ENCODE measurements around the gene ANKRD42. TPM values are rescaled to one million over a fixed set of nuclear protein-coding genes. Genes with fewer than 3 reads are reported as not detected.
"Not testable (repeated sequence)": the region's sequence is repeated elsewhere in the genome, so short reads cannot be mapped to it uniquely, and the experiment has no call there.

ANKRD42 gene
- total and polyA plus RNA-seq, 11 donors: 2.0 to 9.1 (median 6.0) TPM

DNA sequence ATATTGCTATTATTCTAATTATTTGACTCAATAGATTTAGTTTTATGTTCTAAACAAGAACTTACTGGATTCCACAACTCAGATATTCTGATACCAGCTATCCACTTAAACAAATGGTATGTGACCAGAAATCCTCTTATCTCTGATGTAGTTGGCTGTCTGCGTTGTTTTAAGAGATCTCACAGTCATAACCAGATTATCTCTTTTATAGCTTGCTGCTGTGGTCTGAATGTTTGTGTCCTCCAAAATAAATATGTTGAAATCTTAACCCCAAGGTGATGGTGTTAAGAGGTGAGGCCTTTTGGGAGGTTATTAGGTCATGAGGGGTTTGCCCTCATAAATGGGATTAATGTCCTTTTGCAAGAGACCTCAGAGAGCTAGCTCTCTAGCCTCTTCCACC is 12.7 kb downstream of the ANKRD42 start:
- no peaks in the 10 kb centered on the region for H3K4me1 ChIP-seq
- peaks cover 0 to 5% (median 0%) of the 10 kb centered on the region in 12 donors for H3K9me3 ChIP-seq
- DNase-seq (no peak), ATAC-seq (no peak)
- no peak overlapping the region for H3K27ac ChIP-seq
- intact Hi-C loops (cut with DNase I): no loop called here
- no peaks in the 10 kb centered on the region for H3K27me3 ChIP-seq
- TF ChIP-seq, protein P1, sequence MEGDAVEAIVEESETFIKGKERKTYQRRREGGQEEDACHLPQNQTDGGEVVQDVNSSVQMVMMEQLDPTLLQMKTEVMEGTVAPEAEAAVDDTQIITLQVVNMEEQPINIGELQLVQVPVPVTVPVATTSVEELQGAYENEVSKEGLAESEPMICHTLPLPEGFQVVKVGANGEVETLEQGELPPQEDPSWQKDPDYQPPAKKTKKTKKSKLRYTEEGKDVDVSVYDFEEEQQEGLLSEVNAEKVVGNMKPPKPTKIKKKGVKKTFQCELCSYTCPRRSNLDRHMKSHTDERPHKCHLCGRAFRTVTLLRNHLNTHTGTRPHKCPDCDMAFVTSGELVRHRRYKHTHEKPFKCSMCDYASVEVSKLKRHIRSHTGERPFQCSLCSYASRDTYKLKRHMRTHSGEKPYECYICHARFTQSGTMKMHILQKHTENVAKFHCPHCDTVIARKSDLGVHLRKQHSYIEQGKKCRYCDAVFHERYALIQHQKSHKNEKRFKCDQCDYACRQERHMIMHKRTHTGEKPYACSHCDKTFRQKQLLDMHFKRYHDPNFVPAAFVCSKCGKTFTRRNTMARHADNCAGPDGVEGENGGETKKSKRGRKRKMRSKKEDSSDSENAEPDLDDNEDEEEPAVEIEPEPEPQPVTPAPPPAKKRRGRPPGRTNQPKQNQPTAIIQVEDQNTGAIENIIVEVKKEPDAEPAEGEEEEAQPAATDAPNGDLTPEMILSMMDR (IDR thresholded peaks at IDR 0.05): no peak
- no peak for TF ChIP-seq POLR2A (IDR thresholded peaks at IDR 0.05)
- 56 to 66% (median 64%) methylated on average over 1 of the region's 1 CpG for WGBS, 4 donors
- no peak overlapping the region for H3K4me3 ChIP-seq
- H3K36me3 ChIP-seq: peaks cover 0 to 53% (median 19%) of the 10 kb centered on the region in 9 donors

DNA sequence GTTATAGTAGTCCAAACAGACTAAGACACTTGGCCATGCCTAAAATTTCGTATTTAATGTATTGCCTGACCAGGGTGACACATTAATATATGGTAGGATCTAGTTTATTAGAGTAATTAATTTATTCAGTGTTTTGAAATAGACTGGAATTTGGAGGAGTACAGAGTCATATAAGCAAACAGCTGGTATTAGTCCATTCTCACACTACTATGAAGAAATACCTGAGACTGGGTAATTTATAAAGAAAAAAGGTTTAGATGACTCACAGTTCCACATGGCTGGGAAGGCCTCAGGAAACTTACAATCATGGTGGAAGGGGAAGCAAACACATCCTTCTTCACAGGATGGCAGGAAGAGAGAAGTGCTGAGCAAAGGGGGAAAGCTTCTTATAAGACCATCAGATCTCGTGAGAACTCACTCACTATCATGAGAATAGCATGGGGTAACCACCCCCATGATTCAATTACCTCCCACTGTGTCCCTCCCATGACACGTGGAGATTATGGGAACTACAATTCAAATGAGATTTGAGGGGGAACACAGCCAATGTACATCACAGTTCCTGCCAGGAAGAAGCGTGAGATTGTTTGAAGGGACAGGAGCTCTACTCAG is 13.4 kb downstream of the ANKRD42 start:
- ATAC-seq; H3K9me3 ChIP-seq; H3K27ac ChIP-seq; H3K27me3 ChIP-seq; H3K4me1 ChIP-seq; intact Hi-C loops (cut with DNase I); DNase-seq; H3K4me3 ChIP-seq: not testable (repeated sequence)
- H3K36me3 ChIP-seq: peaks cover 0 to 59% (median 19%) of the 10 kb centered on the region in 9 donors
- 56 to 71% (median 70%) methylated on average over 4 of the region's 4 CpGs for WGBS, 4 donors

DNA sequence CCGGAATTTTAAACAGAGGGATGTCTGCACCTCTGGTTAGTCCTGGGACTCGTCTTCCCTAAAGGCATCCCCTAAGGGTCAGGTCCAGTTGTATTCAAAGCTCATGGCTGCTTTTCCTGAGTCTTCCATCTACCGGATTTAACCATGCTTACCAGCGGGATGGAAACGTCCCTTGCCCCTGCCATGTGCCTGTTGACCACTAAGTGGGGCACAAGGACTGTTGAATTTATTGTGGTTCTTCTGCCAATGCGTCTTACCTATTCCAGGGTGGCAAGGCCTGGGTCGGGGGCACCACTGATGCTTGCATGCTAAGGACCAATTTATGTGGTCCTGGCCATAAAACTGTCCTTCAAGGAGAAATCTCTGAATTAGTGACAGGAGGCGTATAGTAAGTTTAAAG is 25.6 kb downstream of the ANKRD42 start:
- H3K4me1 ChIP-seq: no peaks in the 10 kb centered on the region
- no peaks in the 10 kb centered on the region for H3K9me3 ChIP-seq
- H3K4me3 ChIP-seq: no peak overlapping the region
- TF ChIP-seq, protein P1 (IDR thresholded peaks at IDR 0.05): peak in 4 of 12 donors; percentile 8 to 24 (median 18)
- no peak for TF ChIP-seq POLR2A (IDR thresholded peaks at IDR 0.05)
- H3K27me3 ChIP-seq: no peaks in the 10 kb centered on the region
- no peak overlapping the region for H3K27ac ChIP-seq
- 70 to 74% (median 71%) methylated on average over 8 of the region's 8 CpGs for WGBS, 4 donors
- intact Hi-C loops (cut with DNase I): no loop called here
- H3K36me3 ChIP-seq: peaks cover 0 to 7% (median 3%) of the 10 kb centered on the region in 9 donors
- ATAC-seq (no peak), DNase-seq (no peak)

DNA sequence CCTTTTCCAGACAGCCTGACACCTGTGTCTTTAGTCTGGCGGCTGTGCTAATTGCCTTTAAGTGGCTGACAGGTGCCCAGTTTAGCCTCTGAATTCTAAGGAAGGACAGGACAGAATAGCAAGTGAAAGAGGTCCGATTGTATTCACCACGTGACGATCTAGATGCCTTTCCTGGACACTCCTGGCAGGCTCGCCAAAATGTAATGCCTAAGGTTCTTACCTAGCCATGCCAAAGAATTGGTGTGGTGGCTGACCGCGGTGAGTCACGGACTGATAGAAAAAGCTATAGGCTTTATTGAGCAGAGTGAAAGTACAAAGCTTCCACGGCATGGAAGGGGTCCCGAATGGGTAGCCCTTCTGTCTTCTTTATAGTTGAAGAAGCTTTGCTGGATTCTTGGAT is 26.7 kb downstream of the ANKRD42 start:
- 87 to 90% (median 88%) methylated on average over 10 of the region's 10 CpGs for WGBS, 4 donors

More for the DNA sequence above, 26.7 kb downstream of the ANKRD42 start:
- TF ChIP-seq, protein P1 (IDR thresholded peaks at IDR 0.05): no peak
- no peak for TF ChIP-seq POLR2A (IDR thresholded peaks at IDR 0.05)
- H3K9me3 ChIP-seq: no peaks in the 10 kb centered on the region
- intact Hi-C loops (cut with DNase I): no loop called here
- H3K4me1 ChIP-seq: no peaks in the 10 kb centered on the region
- peaks cover 0 to 3% (median 0%) of the 10 kb centered on the region in 9 donors for H3K36me3 ChIP-seq
- no peak for ATAC-seq
- H3K4me3 ChIP-seq: no peak overlapping the region
- no peak overlapping the region for H3K27ac ChIP-seq
- no peak for DNase-seq
- no peaks in the 10 kb centered on the region for H3K27me3 ChIP-seq

Measured in heart left ventricle (tissue), 16 donors.